GM19193 (cell line): Measurements from ENCODE around the gene COX4I2.

Experiments used
- POLR2A ChIP-seq: IDR thresholded peaks from 4 replicates; pipeline ENCODE4 v1.6.1; 2011; ENCODE audit not compliant: insufficient read depth, insufficient read length; ENCODE audit errors: extremely low read depth

COX4I2 gene

GRCh38 chr20:31666258-31667042 is 28.7 kb downstream of the COX4I2 start:
- TF ChIP-seq POLR2A = no peak

- no peak for TF ChIP-seq POLR2A
Observed at GRCh38 chr20:31667315-31668285, 29.9 kb downstream of the COX4I2 start.

GRCh38 chr20:31669876-31670275 is 32.2 kb downstream of the COX4I2 start:
- TF ChIP-seq POLR2A = no peak

- TF ChIP-seq POLR2A = no peak
Observed at GRCh38 chr20:31670371-31671228, 32.9 kb downstream of the COX4I2 start.

- no peak for TF ChIP-seq POLR2A
Observed at GRCh38 chr20:31671324-31671723, 33.6 kb downstream of the COX4I2 start.

GRCh38 chr20:31673435-31673834 is 35.7 kb downstream of the COX4I2 start:
- TF ChIP-seq POLR2A = no peak

GRCh38 chr20:31673943-31674463 is 36.3 kb downstream of the COX4I2 start:
- no peak for TF ChIP-seq POLR2A

GRCh38 chr20:31674895-31675827 is 37.4 kb downstream of the COX4I2 start:
- peak; percentile 51 for TF ChIP-seq POLR2A

- no peak for TF ChIP-seq POLR2A
Observed at GRCh38 chr20:31675828-31676608, 38.3 kb downstream of the COX4I2 start.

GRCh38 chr20:31676609-31676989 is 38.9 kb downstream of the COX4I2 start:
- TF ChIP-seq POLR2A = no peak

- TF ChIP-seq POLR2A = no peak
Observed at GRCh38 chr20:31677553-31678260, 40.0 kb downstream of the COX4I2 start.
